Activated gamma-delta T cell (primary cell): ENCODE results near the gene CCNY.
"Not testable (repeated sequence)": the region's sequence is repeated elsewhere in the genome, so short reads cannot be mapped to it uniquely, and the experiment has no call there.

Source experiments
- DNase-seq: peaks from one replicate; lab custom pipeline; 2025; lab: John Stamatoyannopoulos, UW

Gene CCNY

DNA sequence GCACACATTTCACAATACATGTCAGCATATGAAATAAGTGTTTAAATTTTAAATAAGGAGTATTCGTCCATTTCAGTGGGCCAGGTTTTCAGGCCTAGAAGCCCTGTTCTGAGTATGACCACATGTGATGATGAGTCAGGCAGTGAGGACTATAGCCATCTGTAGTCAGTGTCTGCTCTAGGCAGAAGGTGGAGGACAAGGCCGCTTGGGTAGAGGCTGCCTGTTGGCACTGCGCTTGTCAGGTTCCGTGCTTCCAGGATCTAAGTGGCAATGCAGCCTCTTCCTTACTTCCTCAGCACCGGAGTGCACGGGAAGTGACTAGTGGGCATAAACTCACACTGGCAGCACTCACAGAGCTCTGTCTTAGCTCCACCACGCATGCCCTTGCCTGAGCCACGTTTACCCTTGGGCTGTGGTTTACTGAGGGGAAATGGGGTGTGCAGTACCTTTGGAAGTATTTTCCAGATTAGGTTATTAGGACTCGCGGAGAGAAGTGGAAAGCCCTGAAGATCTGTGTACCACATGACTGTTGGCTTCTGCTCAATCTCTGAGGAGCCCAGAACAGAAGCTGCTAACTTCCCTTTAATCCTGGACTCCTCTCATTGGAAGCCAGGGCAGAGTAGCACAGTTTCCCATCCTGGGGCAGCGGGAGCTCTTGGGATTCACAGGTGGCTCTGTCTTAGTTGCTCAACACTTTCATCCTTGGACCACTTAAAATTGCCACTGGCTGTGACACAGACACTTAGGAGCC, 181.3 kb downstream of the CCNY start:
- DNase-seq = no peak

DNA sequence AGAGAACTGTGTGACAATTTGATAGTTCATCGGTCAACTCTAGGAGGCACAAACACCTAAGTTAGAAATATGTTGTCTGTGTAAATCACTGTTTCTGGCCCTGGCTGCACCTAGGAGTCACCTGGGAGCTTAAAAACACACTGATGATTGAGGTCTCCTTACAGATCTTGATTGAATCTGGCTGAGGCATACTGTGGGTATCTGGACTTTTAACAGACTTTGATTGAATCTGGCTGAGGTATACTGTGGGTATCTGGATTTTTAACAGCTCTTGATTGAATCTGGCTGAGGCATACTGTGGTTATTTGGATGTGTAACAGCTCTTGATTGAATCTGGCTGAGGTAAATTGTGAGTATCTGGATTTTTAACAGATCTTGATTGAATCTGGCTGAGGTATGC, 181.9 kb downstream of the CCNY start:
- not testable (repeated sequence) for DNase-seq

DNA sequence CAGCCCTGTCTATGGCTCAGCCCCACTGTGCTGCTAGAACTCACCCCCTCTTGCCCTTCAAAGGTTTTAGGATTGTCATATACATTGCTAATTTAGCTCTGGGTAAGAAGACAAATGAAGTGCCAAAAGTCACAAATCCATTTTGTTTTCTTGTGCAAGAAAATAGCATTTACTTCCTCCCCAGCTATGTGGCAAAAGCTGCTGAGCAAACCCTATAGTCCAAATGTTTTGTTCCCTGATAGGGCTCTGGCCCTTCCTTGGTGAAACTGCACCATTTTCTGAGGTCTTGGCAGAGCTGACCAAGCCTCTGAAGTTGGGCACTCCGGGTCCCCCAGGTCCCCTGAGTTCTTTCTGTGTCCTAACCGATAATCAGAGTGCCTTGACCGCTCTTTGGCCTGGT, 184.7 kb downstream of the CCNY start:
- no peak for DNase-seq

DNA sequence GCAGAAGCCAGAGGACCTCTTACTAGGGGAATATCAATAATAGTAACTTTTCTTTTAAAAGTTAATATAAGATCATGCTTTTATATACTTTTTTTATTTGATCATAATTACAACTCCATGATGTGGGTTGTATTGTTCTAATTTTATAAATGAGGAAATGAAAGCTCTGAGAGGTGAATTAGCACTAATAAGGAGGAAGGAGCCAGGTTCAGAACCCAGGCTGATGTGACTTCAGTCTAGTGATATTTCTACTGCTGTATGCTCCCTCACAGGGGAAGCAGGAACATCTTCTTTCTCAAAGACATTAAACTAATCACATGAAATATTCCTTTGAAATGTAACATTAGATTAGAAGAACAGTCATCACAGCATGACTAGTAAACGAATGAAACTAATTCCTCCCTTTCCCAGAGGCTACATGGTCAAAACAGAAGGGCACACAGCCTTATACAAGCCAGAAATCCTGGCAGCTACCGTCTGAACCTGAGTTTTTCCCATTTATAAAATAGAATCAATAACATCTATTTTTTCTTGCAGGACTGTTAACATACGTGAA, 187.4 kb downstream of the CCNY start:
- no peak for DNase-seq

DNA sequence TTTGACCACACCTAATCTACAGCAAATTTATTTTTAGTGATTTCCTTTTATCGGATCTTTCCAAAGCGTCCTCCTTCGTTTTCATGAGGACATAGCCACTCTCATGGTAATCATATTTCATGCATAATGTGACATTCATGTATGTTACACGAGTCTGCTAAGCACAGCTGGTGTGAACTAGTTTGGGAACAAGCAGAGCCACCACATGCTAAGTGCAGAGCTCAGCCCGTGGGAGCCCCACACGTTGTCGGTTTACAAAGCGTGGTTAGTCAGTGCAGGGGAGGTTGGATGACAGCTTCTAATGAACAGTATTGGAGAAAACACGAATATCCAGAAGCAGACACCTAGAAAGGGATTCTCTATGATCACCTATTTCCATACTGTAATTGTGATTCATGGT, 190.4 kb downstream of the CCNY start:
- DNase-seq = no peak

DNA sequence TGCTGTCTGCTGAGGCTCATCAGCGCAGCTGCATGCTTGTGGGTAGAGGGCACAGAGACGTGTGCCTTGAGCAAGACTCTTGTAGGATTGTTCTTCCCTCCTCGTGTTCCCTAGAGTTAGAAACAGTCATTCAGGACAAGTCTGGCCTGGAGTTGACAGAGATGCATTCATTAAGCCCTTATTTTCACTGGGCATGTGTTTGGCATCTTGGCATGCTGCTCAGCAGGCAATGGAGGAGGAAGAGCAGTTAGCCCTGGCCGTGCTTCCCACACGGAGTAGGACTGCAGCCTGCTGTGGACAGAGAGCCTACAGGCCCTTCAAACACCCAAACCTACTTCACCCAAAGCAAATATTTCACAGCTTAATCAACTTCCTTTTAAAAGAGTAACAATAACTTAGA, 195.8 kb downstream of the CCNY start:
- no peak for DNase-seq

DNA sequence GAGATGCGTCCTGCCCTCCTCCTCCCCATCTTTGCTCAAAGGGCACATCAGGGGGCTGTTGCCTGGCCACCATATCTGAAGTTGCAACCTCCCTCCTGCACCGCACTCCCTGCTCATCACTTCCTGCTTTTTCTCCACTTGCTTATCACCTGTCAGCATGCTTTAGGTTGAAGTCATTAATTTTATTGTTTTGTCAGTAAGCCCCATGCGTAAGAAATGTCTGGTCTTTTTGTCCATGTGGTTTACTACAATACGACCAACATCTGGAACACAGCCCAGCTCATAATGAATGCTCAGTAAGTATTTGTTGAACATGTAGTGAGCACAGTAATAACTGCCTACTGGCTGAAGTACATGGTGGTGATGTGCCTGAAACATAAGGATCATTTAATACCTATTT, 197.3 kb downstream of the CCNY start:
- no peak for DNase-seq

DNA sequence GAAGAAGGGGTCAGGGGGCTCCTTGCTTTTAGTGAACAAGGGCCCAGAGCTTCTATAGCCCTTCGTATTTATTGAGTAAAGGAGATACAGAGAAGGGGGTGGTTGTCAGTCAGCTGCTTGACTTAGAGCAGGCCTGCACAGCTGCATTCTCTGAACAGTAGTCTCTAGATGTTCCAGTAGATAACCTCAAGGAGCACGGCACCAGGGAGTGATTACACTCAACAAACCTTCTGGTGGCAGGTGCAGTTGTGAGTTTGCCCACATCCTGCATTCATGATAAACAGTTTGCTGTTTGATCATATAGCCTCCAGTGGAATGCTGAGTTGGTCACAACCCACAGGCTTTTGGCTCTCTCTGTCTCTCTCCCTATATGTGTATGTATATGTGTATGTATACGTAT, 198.8 kb downstream of the CCNY start:
- no peak for DNase-seq

DNA sequence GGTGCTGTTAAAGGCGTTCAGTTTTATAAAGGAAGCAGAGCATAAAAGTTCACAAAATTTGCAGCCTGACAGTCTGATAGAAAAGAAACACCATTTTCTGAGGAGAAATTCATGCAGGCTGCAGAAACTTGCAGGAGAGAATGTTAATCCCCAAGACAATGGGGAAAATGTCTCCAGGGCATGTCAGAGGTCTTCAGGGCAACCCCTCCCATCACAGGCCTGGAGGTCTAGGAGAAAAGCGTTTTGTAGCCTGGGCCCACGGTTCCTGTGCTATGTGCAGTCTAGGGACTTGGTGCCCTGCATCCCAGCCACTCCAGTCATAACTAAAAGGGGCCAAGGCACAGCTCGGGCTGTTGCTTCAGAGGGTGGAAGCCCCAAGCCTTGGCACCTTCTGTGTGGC, 200.5 kb downstream of the CCNY start:
- DNase-seq = no peak

DNA sequence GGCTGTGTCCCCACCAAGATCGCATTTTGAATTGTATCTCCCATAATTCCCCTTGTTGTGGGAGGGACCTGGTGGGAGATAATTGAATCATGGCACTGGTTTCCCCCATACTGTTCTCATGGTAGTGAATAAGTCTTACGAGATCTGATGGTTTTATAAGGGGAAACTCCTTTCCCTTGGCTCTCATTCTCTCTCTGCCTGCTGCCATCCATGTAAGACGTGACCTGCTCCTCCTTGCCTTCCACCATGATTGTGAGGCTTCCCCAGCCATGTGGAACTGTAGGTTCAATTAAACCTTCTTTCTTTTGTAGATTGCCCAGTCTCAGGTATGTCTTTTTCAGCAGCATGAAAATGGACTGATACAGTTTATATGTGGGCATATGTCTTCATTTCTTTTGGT, 201.6 kb downstream of the CCNY start:
- not testable (repeated sequence) for DNase-seq

DNA sequence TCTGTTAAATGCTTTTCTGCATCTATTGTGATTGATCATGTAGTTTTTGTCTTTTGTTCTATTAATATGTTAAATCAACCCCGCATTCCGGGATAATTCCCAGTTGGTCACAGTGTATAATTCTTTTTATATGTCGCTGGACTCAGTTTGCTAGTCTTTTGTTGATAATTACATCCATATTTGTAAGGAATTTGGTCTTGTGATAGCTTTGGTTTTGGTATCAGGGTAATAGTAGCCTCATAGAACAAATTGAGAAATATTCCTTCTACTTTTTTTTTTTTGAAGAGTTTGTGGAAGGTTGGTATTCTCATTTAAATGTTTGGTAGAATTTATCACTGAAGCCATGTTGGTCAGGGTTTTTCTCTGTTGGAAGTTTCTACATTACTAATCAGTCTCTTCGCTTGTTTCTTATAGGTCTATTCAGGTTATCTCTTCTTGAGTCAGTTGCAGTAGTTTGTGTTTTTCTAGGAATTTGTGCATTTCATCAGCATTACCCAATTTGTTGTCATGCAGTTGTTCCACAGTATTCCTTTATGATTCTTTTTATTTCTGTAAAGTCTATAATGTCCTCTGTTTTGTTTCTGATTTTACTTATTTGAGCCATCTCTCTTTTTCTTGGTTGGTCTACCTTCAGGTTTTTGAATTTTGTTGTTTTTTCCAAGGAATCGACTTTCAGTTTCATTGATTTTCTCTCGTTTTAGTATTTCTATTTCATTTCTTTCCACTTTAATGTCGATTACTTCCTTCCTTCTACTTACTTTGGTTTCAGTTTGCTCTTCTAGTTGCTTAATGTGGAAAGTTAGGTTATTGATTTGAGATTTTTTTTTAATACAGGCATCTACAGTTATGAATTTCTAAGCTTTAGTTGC, 204.2 kb downstream of the CCNY start:
- no peak for DNase-seq

DNA sequence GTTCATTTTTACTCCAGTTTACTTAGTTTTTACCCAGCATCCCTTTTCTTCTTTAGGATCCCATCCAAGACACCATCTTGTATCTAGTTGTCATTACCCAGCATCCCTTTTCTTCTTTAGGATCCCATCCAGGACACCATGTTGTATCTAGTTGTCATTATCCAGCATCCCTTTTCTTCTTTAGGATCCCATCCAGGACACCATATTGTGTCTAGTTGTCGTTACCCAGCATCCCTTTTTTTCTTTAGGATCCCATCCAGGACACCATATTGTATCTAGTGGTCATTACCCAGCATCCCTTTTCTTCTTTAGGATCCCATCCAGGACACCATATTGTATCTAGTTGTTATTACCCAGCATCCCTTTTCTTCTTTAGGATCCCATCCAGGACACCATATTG, 205.4 kb downstream of the CCNY start:
- no peak for DNase-seq

DNA sequence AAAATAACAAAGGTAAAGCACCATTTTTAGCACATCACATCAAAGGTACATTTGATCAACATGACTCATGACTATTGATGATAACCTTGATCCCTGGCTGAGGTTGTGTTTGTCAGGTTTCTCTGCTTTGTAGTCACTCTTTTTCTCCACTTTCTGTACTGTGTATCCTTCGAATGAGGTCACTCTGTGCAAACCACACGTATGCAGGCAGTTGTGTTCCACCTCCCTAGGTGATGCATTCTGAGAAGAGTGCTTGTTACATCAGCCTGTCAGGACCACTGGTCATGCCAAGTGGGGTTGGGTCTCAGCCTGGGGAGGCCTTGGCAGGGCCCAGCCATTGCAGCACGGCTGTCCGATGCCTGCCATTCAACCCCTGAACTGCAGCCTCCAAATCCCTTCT, 206.0 kb downstream of the CCNY start:
- no peak for DNase-seq

DNA sequence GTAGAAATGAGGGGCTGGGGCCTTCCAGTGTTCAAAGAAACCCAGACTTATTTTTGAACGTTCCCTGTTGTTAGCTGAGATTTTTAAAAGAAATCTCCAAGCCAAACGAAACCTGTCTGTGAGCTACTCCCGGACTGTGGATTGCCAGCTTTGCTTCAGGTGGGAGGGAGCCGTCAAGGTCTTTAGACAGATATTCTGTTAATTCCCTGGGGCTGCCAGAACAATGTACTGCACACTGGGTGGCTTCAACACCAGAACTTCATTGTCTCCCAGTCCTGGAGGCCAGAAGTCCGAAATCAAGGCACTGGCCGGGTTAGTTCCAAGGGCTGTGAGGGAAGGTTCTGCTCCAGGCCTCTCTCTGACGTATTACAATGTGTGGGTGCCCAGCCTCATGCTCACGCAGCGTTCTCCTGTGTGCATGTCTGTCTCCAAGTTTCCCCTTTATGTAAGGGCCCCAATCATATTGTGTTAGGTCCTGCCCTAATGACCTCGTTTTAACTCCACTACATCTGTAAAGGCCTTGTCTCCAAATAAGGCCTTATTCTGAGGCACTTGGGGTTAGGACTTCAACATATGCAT, 208.9 kb downstream of the CCNY start:
- no peak for DNase-seq

DNA sequence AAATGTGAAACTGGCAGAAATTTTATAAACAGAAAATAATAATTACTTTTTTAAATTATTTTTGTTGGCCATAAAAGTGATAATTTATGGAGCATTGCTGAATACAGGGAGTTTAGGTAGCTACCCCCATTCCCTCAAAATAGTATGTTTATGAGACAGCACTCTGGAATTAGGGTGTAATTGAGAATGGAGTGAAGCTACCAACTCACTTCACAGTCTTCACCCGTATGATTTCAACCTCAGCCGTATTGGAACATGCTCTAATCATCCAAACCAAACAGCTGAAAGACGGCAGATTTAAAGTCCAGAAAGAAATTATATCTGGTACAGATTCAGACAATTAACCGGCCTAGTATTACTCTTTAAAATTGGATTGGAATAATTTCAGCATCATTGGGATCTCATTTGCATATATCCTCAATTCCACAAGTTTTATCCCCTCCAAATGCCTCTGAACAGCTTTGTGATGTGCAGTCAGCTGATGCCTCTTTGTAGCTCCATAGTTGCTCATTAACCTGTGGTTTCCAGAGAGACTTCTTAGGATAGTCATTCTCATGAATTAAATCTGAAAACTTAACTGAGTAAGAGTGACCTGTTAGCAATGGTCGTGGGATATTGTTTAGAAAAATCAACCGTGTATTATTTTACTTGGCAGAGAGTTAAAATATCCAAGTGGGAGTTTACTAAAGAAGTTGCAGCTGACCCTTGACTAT, 209.7 kb downstream of the CCNY start:
- DNase-seq = no peak

DNA sequence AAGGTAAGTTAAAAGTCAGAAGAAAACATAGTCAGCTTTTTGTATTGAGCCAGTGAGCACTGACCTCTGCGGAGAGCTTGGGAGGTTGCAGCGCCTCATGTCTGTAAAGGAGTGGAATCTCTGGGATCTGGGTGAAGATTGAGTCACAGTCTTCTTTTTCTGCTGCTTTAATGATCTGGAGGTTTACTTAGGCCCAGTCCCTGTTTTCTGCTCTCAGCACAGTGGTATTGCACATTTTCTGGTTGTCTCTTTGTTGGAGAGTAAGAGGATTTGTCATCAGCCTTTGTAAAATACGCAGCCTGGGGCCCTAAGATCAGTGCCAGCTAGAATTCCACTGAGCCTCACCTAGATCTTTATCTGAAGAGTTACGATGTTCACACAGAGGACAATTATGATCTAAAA, 210.5 kb downstream of the CCNY start:
- DNase-seq = no peak

DNA sequence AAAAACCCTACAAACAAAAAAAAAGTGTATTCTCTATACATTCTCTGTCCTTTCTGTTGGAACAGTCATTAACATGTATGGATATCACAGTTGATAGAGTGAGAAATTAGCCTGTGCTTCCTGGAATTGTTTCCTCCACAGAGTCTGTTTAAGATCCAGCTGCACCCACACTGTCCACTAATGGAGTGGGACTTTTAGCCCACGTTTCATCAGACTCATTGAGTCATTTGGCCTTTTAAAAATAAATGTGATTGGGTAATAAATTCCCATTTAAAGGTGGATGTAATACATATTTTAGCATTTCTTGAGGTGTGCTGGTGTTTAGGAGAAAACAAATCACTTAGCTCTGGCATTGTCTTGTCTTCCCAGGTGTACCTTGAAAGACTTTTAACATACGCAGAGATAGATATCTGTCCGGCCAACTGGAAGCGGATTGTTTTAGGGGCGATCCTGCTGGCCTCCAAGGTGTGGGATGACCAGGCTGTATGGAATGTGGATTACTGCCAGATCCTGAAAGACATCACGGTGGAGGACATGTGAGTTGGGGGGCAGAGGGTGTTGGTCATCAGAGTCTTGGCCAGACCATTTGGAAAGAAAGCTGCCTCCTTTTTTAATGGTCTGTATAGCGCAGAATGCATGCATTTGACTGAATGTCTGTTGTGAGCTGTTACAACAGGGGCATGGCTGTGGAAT, 216.5 kb downstream of the CCNY start:
- no peak for DNase-seq

DNA sequence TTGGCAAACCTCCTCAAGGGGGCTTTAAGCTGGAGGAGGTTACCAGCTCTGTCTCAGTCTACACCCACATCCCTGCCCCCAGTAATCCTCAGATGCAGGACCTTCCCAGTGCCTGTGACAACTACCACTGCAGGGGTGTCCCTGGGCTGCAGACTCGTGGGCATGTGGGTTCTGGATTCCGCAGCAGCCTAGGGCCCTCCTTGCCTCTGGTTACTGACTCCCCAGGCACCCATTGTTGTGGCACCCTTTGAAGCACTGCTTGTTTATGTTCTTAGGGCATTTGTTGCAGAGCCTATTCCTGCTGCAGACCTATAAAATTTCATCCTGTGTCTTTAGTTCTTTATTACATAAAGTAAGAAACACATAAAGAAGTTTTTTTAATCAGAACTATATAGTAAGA, 217.7 kb downstream of the CCNY start:
- DNase-seq = no peak

DNA sequence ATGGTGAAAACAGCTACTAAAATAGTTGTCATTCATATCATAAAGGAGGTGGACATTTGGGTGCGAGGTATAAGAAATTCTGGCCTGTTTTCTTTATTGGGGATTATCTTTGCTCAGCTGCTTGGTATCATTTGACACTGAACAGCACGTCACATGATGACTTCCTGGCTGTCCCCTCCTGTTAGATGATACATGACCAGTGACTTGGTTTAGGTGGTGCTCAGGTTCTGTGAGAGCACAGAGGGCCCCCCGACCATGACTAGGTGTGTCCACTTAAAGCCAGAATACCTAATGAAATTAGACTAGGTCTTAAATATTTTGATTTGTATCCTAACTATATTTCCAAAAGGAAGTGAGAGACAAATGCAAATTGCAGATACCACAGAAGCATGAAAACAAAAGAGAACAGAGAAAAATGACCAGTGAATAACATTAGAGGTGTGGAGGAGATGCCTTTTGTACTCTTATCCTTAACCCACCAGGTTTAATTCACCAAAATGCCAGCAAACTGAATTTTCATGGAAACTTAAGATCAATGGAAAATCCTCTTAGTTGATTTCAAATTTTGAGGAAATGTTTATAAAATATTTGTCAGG, 218.2 kb downstream of the CCNY start:
- DNase-seq = no peak

DNA sequence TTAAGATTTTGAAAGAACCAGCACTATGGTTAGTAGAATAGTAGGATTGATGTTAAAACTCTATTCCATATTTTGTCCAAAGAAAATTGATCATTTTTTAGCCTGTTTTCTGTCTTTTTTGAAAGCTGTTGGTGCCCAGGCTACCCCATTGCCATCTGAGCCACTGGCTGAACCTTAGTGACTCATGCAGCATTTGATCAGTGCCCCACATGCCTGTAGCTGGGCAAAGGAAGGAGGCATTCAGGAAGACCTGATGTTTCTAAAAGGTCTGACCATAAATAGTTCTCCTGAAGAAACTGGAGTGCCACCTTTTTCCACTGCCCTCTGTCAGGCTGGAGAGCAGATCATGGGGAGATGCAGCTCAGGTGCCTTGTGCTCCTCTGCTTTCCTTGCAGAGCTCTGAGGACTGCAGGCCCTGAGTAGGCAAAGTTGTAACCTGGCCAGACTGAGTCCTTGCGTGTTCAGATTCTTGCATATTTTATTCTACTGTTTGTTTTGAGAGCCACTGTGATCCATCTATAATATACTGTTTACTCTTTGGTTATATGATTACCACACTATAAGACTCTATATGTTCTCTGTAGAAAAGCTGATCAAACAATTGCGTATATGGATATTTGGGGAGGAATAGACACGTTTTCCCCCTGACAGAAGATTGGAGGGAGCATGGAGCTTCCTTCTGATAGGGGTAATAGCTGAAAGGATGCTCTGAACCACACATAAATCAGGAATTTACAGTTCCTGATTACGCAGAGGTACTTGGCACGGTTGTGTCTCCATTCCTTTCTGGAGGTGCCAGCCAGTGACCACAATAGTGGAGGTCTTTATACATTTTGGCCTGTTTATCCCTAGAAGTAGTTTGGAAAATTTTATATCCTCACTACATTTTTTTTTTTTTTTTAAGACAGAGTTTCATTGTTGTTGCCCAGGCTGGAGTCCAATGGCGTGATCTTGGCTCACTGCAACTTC, 219.9 kb downstream of the CCNY start:
- no peak for DNase-seq
